AG08396 (cell line): ENCODE results near the gene RALB.
A peak's percentile ranks its signal among the peaks of the same experiment; 100 is the strongest.

Experiments
- DNase-seq: peaks from one replicate; pipeline ENCODE4 v3.0.0; 2012; ENCODE audit warnings: low spot score, mixed read lengths

Gene RALB

DNA sequence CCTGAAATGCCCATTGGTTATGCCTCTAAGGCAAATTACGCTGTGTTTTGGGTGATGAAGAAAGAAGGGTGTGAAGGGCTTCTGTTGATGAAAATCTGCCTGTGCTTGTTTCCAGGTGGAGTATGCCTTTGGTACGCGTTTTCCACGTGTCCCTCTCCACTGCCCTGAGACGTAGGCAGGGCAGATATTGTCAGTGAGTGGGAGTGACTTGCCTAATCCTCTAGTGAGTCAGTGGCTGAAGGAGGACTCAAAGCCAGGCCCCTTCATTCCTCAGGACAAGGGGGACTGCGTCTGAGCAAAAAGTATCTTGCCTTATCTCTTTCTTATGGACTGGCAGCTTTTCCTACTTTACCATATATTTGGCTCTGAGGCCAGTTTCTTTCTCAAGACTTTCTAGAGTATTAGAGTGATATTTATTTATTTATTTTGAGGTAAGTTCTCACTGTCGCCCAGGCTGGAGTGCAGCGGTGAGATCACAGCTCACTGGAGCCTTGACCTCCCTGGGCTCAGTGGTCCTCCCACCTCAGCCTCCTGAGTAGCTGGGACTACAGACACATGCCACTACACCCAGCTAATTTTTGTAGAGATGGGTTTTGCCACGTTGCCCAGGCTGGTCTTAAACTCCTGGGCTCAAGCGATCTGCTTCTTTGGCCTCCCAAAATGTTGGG lies 10.2 kb downstream of the RALB start:
- DNase-seq: no peak

DNA sequence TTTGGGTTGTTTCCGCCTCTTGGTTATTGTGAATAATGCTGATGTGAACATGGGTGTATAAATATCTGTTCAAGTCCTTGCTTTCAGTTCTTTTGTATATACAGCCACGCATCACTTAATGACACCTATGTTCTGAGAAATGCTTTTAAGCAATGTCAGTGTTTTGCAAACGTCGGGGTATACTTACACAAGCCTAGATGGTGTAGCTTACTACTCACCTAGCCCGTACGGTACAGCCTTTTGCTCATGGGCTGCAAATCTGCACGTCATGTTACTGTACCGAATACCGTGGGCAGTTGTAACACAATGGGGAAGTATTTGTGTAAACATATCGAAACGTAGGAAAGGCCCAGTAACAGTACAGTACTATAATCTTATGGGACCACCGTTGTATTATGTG lies 12.4 kb downstream of the RALB start:
- DNase-seq: no peak

DNA sequence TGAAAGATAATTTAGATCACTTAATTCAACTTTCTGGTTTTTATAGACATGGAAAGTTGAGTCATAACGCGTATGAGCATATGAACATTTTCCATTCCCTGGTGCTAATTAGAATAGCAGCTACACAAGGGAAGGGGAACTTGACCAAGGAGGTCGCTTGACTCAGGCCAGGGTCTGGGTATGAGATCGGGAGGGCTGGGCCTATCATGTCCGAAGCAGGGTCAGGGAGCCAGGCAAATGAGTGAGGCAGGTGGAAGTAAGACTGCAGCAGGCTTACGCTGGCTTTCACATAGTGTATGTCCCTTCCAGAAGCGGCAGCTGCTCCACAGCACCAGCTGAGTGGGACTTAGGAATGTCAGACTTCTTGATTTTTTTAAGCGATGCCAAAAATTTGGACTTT lies 14.7 kb downstream of the RALB start:
- no peak for DNase-seq

DNA sequence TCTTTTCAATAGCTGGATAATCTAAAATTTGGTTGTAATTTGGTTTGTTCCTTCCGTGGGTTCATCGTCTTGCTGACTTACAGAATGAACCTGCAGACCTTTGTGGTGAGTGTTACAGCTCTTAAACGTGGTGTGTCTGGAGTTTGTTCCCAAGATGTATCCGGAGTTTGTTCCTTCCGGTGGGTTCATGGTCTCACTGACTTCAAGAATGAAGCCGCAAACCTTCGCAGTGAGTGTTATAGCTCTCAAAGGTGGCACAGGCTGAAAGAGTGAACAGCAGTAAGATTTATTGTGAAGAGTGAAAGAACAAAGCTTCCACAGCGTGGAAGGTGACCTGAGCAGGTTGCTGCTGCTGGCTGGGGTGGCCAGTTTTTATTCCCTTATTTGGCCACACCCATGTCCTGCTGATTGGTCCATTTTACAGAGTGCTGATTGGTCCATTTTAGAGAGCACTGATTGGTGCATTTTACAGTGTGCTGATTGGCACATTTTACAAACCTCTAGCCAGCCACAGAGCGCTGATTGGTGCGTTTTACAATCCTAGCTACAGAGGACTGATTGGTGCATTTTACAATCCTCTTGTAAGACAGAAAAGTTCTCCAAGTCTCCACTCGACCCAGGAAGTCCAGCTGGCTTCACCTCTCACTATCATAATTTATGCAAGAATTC lies 16.6 kb downstream of the RALB start:
- no peak for DNase-seq

DNA sequence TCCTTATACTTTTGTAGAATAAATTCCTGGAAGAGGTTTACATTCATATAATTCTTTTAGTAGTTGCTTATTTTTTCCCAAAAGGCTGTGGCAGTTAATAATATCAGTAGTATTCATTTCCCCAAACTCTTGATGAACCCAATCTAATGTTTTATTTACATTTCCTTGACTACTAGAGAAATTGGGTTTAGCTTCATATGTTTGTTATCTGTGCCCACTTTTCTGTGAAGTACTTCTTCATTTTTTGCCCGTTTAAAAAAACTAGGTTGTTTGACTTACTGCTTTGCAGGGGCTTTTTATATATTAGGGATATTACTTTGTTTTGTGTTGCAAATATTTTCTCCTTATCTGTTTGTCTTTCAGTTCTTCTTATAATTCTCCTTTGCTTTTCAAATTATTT lies 17.2 kb downstream of the RALB start:
- no peak for DNase-seq

DNA sequence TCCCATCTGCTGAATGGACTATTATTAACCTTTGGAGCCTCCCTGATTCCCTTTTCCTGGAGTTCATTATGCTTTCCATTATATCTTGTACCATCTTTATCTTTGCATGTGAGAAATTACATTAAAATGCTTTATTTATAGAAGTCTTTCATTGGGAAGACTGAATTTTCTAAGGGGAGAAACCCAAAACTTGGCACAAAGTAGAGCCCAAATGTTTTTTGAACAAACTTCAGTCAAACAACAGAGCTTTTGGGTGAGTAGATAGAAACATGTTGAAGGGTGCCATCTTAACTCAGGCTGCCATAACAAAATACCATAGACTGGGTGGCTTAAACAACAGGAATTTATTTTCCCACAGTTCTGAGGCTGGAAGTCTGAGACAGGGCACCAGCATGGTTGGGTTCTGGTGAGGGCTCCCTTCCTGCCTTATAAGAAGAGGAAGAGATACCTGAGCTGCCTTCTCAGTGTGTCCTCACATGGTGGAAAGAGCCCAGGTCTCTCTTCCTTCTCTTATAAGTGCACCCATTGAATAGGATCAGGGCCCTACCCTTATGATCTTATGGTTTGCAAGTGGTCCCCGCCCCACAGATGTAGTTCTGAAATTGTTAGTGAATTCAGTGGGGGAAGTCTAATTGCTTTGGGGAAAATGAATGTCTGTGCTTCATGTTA lies 19.2 kb downstream of the RALB start:
- DNase-seq: no peak

DNA sequence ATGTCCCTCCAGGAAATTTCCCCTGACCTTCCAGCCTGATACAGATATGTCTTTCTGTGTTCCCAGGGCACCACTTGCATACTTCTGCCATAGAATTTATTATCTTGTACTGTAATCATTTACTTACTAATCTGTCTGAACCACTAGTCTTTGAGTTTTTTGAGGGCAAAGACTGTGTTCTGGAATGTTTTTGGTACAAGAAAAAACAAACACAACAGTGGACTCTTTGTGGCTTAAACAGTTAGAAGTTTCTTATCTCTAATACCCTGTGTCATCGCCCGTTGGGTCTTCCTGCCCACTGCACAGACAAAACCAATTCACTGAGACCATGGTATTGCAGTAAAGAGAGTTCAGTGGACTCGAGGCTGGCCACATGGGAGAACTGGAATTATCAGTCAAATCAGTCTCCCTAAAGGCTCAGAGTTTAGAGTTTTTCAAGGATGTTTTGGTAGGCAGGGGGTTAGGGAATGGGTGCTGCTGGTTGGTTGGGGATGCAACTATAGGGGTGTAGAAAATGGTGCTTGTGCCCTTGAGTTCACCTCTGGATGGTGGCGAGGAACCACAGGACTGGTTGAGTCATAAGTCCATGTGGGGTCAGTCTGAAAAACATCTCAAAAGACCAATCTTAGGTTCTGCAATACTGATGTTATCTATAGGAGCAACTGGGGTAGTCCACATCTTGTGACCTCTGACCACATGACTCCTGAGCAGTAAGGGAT lies 20.3 kb downstream of the RALB start:
- DNase-seq: no peak

DNA sequence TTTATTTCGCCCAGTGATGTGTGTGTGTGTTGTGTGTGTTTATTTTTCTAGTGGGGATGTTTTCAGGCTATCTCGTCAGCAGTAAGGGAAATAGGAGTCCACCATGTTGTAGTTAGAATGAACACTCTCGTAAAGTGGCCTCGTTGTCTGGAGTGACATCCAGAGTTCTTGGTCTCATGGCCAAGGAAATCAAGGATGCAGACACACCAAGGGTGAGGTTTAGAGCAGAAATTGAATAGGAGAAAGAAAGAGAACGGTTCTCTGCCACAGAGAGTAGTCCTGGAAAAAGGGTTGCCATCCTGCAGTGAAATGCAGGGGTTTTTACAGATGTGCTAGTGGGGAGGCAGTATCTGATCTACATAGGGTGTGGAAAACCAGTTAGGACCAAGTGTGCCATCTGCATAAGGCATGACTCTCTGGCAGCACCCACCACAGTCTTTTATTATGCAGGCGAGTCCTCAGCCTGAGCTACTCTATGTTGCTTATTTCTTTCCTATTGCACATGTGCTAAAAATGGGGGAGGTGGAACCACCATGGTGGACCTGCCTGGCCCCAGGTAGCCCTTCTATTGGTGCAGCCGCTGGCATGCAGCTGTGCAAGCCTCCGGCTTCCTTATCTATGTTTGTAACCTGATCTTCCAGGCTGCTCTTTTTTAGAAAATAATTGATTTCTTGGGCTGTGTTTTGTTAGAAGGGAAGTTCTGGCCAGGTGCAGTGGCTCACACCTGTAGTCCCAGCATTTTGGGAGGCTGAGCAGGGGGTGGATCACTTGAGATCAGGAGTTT lies 23.2 kb downstream of the RALB start:
- no peak for DNase-seq

DNA sequence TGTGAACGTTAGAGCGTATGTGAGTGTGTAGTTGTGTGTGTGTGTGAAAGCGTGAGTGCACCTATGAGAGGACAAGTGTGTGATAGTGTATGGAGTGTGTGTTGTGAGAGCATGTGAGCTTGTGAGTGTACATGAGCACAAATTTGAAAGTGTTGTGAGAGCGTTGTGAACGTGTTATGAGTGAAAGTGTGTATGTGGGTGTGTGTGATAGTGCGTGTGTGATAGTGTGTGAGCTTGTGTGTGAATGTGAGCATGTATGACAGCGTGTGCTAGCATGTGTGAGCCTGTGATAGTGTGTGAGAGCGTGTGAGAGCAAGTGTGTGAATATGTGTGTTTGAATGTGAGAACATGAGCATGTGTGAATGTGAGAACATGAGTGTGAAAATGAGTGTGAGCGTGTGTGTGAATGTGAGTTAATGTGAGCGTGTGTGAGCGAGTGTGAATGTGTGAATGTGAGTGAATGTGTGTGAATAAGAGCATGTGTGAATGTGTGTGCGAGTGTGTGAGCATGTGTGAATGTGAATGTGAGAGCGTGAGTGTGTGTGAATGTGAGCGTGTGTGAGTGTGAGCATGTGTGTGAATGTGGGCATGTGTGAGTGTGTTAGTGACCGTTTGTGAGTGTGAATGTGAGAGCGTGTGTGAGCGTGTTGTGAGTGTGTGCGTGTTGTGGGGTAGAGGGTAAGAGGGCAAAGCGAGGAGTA lies 25.0 kb downstream of the RALB start:
- DNase-seq: no peak

DNA sequence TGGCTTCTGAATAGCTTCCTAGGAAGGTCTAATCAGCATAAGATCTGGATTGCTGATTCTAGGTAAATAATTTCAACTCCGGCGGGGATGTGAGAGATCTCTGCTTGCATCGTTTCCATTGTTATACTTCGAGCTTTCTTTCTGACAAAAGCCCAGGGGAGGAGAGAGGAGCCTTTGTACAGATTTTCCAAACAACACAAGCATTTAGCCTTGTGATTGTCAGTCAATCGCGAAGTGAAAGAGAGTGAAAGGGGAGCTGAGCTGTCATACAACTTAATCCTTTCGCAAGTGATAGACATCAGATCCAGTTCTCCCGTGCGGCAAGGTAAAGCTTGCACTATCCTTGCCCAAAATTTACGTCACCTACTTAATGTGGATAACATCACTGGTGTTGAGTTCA lies 26.2 kb downstream of the RALB start:
- DNase-seq: no peak

DNA sequence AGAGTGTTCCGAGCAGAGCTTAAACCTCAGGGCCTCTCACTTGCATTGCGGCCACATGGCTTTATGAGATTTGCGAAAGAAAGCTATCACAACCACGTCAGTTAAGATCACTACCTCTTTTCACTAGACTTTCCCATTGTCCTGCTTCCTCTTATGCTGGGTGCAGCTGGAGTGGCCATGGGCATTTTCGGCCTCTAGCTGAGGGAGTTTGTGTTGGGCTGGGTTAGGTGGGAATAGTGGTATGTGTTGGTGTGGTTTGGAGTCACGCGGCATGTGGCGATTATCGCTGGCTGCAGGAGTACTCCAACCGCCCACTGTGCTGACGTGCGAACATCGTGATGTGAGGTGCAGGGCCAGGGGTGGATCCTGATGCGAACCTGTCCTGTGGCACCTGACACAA lies 27.1 kb downstream of the RALB start:
- no peak for DNase-seq

DNA sequence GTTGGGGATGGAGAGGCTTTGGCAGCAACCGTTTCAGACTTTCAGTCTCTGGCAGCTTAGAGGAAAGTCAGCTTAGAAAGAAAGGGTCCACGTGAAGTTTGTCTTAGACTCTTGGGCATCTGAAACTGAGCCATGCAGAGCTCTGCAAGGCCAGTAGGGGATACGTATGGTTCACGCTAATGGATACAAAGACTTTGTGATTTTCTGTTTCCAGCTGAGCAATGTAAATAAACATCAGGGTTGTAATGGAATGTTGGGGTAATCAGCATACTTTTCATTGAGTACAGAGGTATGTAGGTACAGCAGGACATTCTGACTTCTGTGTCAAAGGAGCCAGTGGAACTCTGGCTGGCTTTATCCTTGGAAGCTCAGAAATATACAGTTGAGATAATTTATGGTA lies 31.0 kb downstream of the RALB start:
- DNase-seq: peak; percentile 48

DNA sequence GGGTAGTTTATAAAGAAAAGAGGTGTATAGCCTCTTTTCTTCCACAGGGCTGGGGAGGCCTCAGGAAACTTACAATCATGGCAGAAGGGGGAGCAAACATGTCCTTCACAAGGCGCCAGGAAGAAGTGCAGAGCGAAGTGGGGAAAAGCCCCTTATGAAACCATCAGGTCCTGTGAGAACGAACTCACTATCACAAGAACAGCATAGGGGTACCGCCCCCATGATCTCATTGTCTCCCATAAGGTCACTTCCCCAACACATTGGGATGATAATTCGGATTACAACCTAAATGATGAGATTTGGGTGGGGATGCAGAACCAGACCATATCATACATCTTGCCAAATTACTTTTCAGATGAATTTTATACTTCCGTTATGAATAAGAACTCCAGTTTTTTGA lies 32.4 kb downstream of the RALB start:
- DNase-seq: no peak

DNA sequence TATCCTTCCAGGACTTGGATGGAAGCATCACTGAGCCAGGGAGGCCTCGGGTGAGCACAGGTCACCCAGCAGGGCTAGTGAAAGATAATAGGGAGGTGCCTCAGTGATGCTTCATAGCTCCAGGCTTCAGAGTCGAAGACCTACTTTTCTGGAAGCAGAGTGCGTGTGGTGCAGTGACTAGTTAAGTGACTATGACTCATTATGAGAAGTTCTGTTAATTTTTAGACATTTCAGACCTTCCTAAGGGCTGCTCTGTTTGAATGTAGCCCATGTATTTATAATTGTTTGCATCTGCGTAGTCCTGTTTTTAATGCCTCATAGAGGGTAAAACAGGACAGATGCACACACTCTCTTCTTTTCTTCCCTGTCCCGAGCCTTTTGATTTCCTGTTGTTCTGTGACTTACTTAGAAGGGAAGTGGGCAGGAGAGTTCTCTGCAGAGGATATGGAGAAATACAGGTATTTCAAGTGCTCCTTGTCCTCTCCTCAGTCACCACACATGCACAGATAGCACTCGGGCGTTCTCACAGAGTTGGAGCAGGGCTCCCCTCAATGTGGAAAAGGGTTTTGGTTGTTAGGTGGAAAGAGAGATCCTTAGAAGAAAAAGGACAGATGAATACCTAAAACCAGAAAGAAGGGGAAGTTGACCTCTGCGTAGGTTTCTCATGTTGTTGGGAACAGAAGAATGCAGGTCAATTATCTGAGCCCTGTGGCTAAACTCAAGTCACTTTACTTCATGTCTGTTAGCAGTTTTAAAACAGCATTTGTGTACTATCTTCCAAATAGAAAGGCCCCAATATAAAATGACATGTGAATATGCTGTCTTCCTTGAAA lies 34.7 kb downstream of the RALB start:
- DNase-seq: peak; percentile 74

DNA sequence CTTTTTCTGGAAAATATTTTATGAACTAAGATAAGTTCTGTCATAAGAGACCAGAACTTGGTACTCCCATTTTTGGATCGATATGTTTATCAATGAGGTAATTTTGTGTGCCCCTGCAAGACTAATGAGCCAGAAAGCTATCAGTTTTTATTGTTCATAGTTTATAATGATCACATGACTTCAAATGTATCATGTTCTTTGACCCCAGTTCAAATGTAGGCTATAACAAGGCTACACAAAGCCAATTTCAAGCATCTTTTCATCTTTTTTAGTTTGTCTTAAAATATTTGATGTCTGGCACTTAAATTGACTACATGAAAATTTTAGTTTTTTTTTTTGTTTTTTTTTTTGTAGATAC lies 35.3 kb downstream of the RALB start:
- no peak for DNase-seq

DNA sequence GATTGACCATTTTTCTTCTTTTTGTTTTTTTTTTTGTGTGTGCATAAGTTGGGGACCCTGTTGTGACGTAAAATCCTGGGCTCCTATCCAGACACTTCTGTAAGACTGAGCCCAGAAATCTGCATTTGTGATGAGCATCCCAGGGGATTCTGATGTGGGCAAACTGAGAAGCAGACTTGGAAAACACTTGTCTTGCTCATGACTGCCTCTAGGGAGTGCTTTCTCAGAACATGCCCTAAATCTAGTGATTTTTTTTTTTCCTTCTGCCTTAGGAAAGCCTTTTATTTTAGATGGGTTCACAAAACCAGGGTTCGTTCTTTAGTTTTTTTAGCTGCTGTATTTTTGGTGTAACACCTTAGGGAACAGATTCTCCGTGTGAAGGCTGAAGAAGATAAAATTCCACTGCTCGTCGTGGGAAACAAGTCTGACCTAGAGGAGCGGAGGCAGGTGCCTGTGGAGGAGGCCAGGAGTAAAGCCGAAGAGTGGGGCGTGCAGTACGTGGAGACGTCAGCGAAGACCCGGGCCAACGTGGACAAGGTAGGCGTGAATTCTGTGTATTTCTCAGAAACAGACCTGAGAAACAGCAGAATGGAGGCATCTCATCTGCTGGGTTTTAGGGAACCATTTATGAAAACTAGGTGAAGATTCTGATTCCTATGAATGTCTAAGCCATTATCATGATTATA lies 36.7 kb downstream of the RALB start:
- DNase-seq: no peak

DNA sequence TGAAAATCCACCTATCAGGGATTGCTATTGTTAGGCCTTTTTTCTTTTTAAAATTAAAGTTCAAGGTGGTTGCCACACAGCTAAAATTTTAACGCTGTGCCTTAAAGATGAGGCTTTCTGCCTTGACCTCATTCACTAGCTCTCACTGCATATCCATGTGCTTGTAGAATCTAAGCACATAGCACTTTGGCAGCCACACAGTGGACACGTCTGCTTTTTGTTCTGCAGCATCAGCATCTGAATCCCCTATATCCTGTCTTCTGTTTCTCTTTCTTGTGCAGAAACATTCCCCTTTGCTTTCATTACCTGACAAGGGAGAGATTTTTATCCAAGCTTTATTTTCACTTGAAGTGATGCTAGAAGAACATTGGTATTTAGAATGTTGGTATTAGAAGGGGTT lies 38.1 kb downstream of the RALB start:
- no peak for DNase-seq

DNA sequence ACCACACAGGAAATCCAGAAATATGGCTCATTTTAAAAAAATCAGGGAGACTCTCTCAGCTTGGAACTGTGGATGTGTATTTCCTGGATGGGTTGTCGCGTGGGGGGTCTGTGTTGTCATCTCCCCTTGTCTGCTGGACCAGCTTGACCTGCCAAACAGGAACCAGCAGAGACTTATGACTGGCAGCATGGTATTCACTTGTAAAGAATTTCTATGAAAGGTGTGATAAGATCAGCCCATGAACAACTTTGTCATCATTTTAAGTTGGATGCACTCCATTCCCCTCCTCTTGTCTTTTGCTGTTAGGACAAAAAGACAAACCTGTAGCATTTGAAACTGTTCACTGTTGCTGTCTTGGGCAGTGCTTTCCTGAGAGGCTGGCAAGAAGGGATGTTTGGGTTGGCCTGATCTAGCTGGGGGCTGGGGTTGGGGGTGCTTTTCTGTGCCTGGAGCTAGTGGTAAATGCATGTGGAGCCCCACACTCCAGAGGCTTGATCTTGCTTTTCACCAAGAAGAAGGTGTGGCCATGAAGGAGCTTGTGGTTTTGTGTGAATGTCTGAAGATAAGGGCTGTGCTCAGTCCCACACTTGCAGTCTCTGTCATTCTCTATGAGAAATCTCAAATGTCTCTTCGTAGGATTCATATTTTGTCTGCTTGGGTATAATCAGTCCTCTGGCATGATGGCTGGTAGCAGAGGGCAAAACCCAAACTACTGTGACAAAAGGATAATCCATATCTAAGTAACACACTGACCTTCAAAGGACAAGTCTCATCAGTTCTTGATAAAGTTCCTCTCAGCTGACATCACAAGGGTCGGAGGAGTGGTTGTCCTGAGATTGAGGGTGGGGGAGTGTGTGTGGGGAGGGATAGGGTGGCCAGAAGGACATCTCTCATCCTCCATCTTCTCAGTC lies 39.0 kb downstream of the RALB start:
- DNase-seq: no peak
